NT2/D1 (cell line): Measurements from ENCODE around the gene LANCL1.

Experiments
- SUZ12 ChIP-seq: IDR thresholded peaks from 2 replicates; pipeline ENCODE4 v1.6.1; 2011; ENCODE audit not compliant: insufficient read length, insufficient read depth; ENCODE audit errors: extremely low read depth
- YY1 ChIP-seq: IDR thresholded peaks from 2 replicates; pipeline ENCODE4 v1.6.1; 2011; ENCODE audit not compliant: insufficient read length, insufficient read depth
- ZNF274 ChIP-seq: IDR thresholded peaks from 2 replicates; pipeline ENCODE4 v1.6.1; 2011; ENCODE audit warnings: mild to moderate bottlenecking, low read depth, low read length

- TF ChIP-seq YY1, result no peak
- TF ChIP-seq ZNF274, result no peak
- TF ChIP-seq SUZ12, result no peak
Observed at GRCh38 chr2:210478661-210479060, 2.1 kb upstream of the LANCL1 start.
